ENCODE data around the gene C11orf91. TPM values are rescaled to one million over a fixed set of nuclear protein-coding genes. Genes with fewer than 3 reads are reported as not detected.
A peak's percentile ranks its signal among the peaks of the same experiment; 100 is the strongest.

The C11orf91 gene
- total and polyA plus RNA-seq, 2 of the 8 experiments (the other 6 are each of a cell fraction or from before 2014, with no cell fraction given), result not detected

- Histone ChIP-seq H2BK12ac (ENCODE audit: low read depth, low read length) (no peak overlapping the region), H2AK5ac (ENCODE audit: low read depth, low read length) (no peak overlapping the region), H4K5ac (ENCODE audit: insufficient read length, low read depth, low read length) (no peak overlapping the region), H3K4me1 (replicated peaks in 1 of 4; ENCODE audit: control insufficient read depth in 3 of 4, insufficient read depth in 4 of 4, low read length in 3 of 4) (peaks cover 0 to 9% (median 4%) of the 10 kb centered on the region in 4 experiments; a peak in 4 of 7 replicates), H3K23me2 (ENCODE audit: low read depth, low read length) (no peaks in the 10 kb centered on the region), H3K18ac (ENCODE audit: extremely low read depth, low read length) (no peak overlapping the region), H3K27me3 (replicated peaks in 1 of 4; ENCODE audit: control insufficient read depth in 3 of 4, extremely low read depth in 1 of 4, insufficient read depth in 3 of 4, low read length in 3 of 4) (no peaks in the 10 kb centered on the region), H3K27ac (ENCODE audit: low read depth, low read length) (no peak overlapping the region), H3K79me2 (ENCODE audit: control insufficient read depth in 1 of 2, insufficient read depth in 2 of 2, low read length in 2 of 2) (no peaks in the 10 kb centered on the region), H4K91ac (replicated peaks; ENCODE audit: insufficient read length, low read length) (no peak overlapping the region), H3K14ac (ENCODE audit: insufficient read length) (no peak overlapping the region), H4K8ac (ENCODE audit: extremely low read depth, insufficient read depth, low read length) (no peak overlapping the region), H2BK15ac (ENCODE audit: low read length) (no peak overlapping the region), H3K79me1 (ENCODE audit: low read depth, low read length) (no peaks in the 10 kb centered on the region), H2BK5ac (ENCODE audit: low read depth, low read length) (no peak overlapping the region), H2BK120ac (replicated peaks; ENCODE audit: low read depth, low read length) (peak overlapping the region; percentile 74), H3K9me3 (ENCODE audit: insufficient read depth in 2 of 2, low read depth in 1 of 2, low read length in 1 of 2) (no peaks in the 10 kb centered on the region), H4K20me1 (replicated peaks in 1 of 2; ENCODE audit: control insufficient read depth in 1 of 2, insufficient read depth in 2 of 2, low read length in 2 of 2) (no peaks in the 10 kb centered on the region), H3K4ac (replicated peaks; ENCODE audit: insufficient read length, low read depth, low read length) (no peak overlapping the region), H3K9ac (replicated peaks in 1 of 4; ENCODE audit: extremely low read depth in 1 of 4, low read depth in 3 of 4, low read length in 3 of 4) (no peak overlapping the region), H3K56ac (replicated peaks; ENCODE audit: insufficient read length, low read depth, low read length) (no peak overlapping the region), H2BK20ac (ENCODE audit: low read length) (0 out of 2 replicates have a peak overlapping the region, but pooled peaks have one; percentile 62), H3K4me2 (ENCODE audit: insufficient read depth in 1 of 2, low read depth in 2 of 2, low read length in 2 of 2) (peak overlapping the region; percentile 2 to 20; a peak in 1 of 4 replicates), H3K36me3 (ENCODE audit: control insufficient read depth in 2 of 4, insufficient read depth in 4 of 4, low read length in 3 of 4) (no peaks in the 10 kb centered on the region), H3K4me3 (ENCODE audit: extremely low read depth in 1 of 4, insufficient read depth in 2 of 4, low read depth in 3 of 4, low read length in 4 of 4) (no peak overlapping the region; a peak in 1 of 8 replicates), H2AFZ (ENCODE audit: low read length) (no peak overlapping the region), H3K23ac (ENCODE audit: insufficient read length) (no peak overlapping the region)
- ChIA-PET POLR2A (ENCODE audit: partially characterized antibody) (no interaction called here), CTCF (ENCODE audit: partially characterized antibody) (interaction anchor here (0.6 to 14.5 kb wide), 10 partner anchors 15 to 319 kb away, joined by 3 to 167 read pairs (median 4); no protein-coding TSS in a partner anchor)
- TF ChIP-seq CTCF (IDR thresholded peaks at IDR 0.05; ENCODE audit: control extremely low read depth in 1 of 3, insufficient read depth in 1 of 3, low read depth in 1 of 3, low read length in 3 of 3) (no peak), POLR2AphosphoS5 (IDR thresholded peaks at IDR 0.05; ENCODE audit: low read depth, low read length) (no peak), BRCA1 (IDR thresholded peaks at IDR 0.05; ENCODE audit: low read depth, low read length) (no peak), BCL11A (IDR thresholded peaks at IDR 0.05; ENCODE audit: low read depth in 2 of 2, low read length in 2 of 2) (no peak)
- DNase-seq (ENCODE audit: low read depth in 1 of 2, low spot score in 2 of 2) (no peak), FAIRE-seq (no peak)
- WGBS, 2 experiments (ENCODE audit: extremely low coverage in 1 of 2, insufficient coverage in 1 of 2, insufficient read length in 1 of 2, insufficient replicate concordance in 2 of 2, low coverage in 1 of 2, low lambda C conversion rate in 2 of 2, missing lambda C conversion rate in 1 of 2), result 67% methylated on average over 5 of the region's 5 CpGs; no CpG with 5 or more reads in 1 of the 2 experiments
These were observed 16.5 kb downstream of the C11orf91 start for GRCh38 chr11:33684003-33684706.

Data from H1 (cell line).